ENCODE results near the gene EML5.

Gene EML5

DNA sequence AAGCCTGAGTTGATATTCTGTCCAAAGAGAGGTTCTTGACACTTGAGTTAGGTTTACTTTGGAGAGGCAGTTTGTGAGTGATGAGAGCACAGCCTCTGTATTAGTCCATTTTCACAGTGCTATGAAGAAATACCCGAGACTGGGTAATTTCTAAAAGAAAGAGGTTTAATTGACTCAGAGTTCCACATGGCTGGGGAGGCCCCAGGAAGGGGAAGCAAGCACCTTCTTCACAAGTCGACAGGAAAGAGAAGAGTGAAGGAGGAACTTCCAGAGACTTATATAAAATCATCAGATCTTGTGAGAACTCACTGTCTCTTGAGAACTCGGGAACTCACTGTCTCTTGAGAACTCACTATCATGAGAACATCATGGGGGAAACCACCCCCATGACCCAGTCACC is 224.6 kb downstream of the EML5 start:
- Histone ChIP-seq H3K4me3 (ENCODE audit: low read depth, low read length) (no peak overlapping the region), H3K27me3 (no peaks in the 10 kb centered on the region), H3K9me3 (no peaks in the 10 kb centered on the region), H3K4me1 (no peaks in the 10 kb centered on the region), H3K36me3 (peaks cover 51% of the 10 kb centered on the region)
- no peak for DNase-seq
- TF ChIP-seq, protein P1, sequence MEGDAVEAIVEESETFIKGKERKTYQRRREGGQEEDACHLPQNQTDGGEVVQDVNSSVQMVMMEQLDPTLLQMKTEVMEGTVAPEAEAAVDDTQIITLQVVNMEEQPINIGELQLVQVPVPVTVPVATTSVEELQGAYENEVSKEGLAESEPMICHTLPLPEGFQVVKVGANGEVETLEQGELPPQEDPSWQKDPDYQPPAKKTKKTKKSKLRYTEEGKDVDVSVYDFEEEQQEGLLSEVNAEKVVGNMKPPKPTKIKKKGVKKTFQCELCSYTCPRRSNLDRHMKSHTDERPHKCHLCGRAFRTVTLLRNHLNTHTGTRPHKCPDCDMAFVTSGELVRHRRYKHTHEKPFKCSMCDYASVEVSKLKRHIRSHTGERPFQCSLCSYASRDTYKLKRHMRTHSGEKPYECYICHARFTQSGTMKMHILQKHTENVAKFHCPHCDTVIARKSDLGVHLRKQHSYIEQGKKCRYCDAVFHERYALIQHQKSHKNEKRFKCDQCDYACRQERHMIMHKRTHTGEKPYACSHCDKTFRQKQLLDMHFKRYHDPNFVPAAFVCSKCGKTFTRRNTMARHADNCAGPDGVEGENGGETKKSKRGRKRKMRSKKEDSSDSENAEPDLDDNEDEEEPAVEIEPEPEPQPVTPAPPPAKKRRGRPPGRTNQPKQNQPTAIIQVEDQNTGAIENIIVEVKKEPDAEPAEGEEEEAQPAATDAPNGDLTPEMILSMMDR (IDR thresholded peaks at IDR 0.05; ENCODE audit: low read depth, low read length) = no peak

DNA sequence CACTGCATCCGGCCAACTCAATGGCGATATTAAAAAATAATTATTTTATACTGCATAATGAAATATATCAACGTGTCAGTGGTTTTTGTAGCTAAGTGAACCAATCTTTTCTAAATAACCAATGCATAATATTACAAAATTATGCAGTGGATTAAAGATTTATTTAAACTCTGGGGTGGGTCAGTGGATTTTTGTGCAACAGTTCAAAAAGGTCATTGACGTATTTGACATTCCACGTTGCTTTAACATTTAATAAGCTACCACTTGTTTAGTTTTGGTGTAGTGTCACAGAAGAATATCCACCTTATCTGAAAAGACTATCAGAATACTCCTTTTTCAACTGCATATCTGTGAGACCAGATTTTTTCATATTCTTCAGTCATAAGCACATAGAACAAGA is 227.3 kb downstream of the EML5 start:
- H3K4me1 ChIP-seq = no peaks in the 10 kb centered on the region
- TF ChIP-seq, protein P1 (IDR thresholded peaks at IDR 0.05; ENCODE audit: low read depth, low read length) = no peak
- no peaks in the 10 kb centered on the region for H3K27me3 ChIP-seq
- peaks cover 28% of the 10 kb centered on the region for H3K36me3 ChIP-seq
- no peaks in the 10 kb centered on the region for H3K9me3 ChIP-seq
- DNase-seq = no peak
- H3K4me3 ChIP-seq (ENCODE audit: low read depth, low read length) = no peak overlapping the region

DNA sequence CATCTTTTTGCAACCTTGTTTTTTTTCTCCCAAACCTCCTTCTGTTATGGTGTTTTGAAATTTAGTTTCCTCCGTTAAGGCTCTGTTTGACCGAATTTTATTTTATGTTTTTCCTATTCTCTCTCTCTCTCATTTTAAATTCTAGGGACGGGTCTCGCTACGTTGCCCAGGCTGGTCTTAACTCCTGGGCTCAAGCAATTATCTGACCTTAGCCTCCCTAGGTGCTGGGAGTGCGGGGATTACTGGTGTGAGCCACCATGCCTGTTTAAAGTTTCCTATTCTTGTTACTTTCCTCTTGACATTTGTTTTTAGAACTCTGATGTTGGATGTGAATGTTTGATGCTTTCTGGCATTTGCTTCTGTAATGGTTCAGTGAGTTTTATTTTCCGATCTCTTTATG is 228.9 kb downstream of the EML5 start:
- peaks cover 14% of the 10 kb centered on the region for H3K36me3 ChIP-seq
- H3K4me3 ChIP-seq (ENCODE audit: low read depth, low read length) = peak overlapping the region; percentile 78
- DNase-seq = no peak
- TF ChIP-seq, protein P1 (IDR thresholded peaks at IDR 0.05; ENCODE audit: low read depth, low read length) = no peak
- no peaks in the 10 kb centered on the region for H3K4me1 ChIP-seq
- H3K27me3 ChIP-seq = no peaks in the 10 kb centered on the region
- H3K9me3 ChIP-seq = no peaks in the 10 kb centered on the region

DNA sequence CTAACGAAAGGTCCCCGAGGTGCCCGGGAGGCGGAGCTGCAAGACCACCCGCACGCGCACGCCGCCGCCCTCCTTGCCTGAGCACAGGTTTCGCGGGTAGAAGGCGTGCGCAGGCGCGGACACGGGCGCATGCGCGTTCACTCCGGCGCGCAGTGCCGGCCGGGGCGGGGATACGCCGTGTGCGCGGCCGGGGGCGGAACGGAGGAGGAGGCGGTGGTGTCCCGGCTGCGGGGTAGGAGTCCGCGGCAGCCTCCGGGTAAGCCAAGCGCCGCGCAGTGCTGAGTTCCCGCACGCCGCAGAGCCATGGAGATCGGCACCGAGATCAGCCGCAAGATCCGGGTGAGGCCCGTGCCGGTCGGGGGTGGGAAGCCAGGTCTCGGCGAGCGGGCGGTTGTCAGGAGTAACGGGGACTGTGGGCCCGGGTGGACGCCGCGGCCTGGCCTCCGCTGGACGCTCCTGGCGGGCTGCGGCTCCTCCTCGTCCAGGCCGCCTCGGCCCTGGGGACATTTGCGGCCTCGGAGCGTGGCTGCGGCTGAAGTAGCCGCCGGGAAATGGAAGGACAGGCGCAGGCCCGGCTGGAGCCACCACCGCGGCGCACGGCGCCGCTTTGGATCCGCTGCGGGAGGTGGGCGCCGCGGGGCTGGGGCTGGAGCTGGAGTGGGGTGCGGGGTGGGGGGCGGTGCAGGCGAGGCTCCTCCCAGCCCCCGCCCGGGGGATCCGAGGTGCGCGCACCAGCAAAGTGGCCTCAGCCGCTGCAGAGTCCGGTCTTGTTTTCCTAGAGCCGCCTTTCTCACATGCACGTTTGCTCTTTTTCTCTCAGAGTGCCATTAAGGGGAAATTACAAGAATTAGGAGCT is 229.7 kb downstream of the EML5 start, which contains the start of gene ZC3H14:
TSS of gene ZC3H14 (plus strand) at position 207 of the 856 bp plus-strand sequence. CDS start at position 304, 97 bp downstream.
- TF ChIP-seq, protein P1 (IDR thresholded peaks at IDR 0.05; ENCODE audit: low read depth, low read length) = peak; percentile 15; the same call in 1 of the 2 replicates
- H3K9me3 ChIP-seq = no peaks in the 10 kb centered on the region
- H3K27me3 ChIP-seq = no peaks in the 10 kb centered on the region
- peak; percentile 94 for DNase-seq
- H3K36me3 ChIP-seq = peaks cover 6% of the 10 kb centered on the region
- H3K4me1 ChIP-seq = no peaks in the 10 kb centered on the region
- H3K4me3 ChIP-seq (ENCODE audit: low read depth, low read length) = peak within 1 kb of the TSS; percentile 78

DNA sequence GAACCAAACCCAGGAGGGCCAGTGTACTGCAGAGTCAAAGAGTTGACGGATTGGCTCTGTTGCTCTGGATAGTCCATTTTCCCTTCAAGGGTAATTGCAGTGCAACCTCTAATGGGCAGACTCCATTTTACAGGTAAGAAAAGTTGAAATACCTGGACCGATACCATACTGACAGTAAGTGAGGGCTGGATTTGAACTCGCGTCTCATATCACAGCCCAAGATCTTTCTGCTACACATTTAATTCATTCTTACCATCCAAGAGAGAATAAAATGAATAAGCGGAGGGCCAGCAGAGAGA is 230.3 kb downstream of the EML5 start:
- H3K27me3 ChIP-seq = no peaks in the 10 kb centered on the region
- no peaks in the 10 kb centered on the region for H3K4me1 ChIP-seq
- DNase-seq = no peak
- TF ChIP-seq, protein P1 (IDR thresholded peaks at IDR 0.05; ENCODE audit: low read depth, low read length) = no peak
- no peaks in the 10 kb centered on the region; the same call in none of the 2 replicates for H3K36me3 ChIP-seq
- H3K9me3 ChIP-seq = no peaks in the 10 kb centered on the region
- peak overlapping the region; percentile 78 for H3K4me3 ChIP-seq (ENCODE audit: low read depth, low read length)
